ENCODE measurements around the gene MME.
"Not testable (repeated sequence)": the region's sequence is repeated elsewhere in the genome, so short reads cannot be mapped to it uniquely, and the experiment has no call there.

Gene MME

GRCh38 chr3:155193868-155194267 lies 113.7 kb downstream of the MME start:
- DNase-seq (ENCODE audit: low read depth in 2 of 2), result no peak

DNA sequence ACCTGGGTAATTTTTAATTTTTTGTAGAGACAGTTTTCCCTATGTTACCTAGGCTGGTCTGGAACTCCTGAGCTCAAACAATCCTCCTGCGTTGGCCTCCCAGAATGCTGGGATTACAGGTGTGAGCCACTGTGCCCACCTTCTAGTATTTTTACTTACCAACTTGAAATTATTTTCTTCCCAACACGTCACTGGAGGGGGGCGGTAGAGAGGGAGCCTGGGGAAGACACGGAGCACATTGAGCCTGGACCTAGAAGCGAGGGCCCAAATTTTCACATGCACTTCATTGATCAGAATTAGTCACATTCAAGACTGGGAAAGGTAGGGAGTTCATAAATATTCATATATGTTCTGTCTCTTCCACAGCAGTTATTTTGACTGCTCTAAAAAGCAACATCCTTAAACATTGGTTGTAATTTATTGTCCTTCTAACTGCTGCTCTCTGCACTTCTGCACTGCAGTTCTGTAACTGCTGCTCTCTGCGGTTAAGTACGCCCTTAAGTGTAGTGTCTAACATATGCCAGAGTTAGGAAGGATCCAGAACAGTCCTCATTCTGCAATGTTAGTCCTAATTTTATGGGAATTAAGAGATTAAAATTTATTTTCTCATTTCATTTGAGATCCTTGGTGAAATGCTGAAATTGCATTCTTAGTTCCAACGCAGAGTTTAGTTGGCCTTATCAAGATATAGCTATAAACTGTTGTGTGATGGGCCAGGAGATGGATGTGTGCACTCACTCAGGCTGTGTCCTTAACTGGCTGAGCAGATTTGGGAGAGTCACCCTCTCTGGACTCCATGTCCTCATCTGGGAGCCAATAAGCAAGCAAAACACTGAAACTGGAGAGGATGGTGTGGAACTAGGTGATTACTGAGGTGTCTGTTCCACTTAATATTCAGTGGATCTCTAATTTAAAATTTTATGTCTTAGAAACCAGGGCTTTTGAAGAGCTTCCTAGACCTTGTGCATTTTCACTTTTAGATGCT lies 115.1 kb downstream of the MME start:
- no peak for DNase-seq (ENCODE audit: low read depth in 2 of 2)

DNA sequence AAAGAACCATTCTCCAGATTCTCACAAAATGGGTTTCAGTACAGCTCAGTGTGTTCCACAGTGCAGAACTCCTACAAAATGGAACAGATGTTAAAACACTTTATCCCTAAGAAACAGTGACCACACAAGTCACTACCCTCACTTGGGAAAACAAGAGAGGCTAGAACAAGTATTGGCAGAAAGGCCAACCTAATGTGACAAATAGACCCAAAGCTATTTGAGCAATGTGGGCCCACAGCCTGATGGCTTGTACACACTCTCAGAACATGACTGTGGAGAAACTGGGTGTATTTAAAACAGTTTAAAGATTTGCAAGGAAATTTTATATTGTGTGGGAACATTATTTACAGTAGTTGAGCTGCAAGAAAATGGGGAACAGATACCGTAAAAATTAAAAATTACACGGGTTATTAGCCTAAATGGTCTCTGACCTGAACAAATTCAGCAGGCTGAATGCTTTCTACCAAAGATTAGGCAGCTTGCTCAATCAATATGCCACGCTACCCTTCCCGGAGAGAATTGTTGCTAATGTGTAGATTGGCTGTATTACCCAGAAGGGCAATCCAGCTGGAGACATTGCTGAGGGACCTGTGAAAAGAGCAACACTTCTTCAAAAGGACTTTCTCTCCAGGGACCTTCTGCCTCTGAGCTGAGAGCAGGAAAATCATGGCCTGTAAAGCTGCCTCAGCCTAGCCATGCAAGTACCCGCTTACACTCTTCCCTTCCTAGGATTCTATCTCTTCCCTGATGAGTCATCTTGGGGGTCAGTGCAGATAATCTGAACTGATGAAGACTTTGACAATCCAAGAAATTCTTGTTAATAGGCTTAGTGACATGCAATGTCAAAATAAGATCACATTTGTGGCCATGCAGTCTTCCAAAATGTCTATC lies 116.3 kb downstream of the MME start:
- no peak for DNase-seq (ENCODE audit: low read depth in 2 of 2)

DNA sequence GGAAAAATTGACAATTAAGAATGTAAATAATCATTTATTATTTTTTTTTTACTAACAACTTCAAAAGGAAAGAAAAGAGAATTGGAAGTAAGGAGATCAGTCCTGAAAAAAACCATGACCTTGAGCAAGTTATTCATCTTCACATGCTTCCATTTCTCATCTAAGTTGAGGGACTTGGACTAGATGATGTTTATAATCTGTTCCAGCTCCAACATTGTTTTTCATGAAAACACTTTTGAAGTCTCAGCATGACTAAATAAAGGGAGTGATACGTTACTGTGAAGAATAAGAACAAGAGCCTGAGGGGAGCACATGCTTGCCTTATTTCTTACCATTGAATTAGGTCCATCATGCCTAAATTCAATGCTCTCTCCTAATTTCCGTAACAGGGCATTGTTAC lies 117.7 kb downstream of the MME start:
- no peak for DNase-seq (ENCODE audit: low read depth in 2 of 2)

GRCh38 chr3:155202626-155203025 lies 122.5 kb downstream of the MME start:
- DNase-seq (ENCODE audit: low read depth in 2 of 2), result no peak

DNA sequence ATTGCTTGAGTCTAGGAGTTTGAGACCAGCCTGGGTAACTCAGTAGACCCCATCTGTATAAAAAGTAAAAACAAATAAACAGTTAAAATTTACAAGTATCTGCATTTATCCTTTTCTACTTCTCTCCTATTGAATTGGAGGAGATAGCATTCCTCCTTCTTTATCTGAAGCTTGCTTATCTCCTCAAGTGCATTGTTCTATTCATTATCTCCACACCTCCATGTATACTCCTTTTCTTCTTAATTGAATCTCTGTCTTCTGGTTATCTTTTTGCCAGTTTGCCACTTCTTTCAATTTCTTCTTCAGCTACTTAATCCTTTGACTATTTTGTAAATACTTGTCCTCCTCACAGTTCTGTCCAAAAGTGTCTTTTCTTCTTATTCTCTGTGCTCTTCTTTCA lies 124.7 kb downstream of the MME start:
- DNase-seq (ENCODE audit: low read depth in 2 of 2), result no peak

DNA sequence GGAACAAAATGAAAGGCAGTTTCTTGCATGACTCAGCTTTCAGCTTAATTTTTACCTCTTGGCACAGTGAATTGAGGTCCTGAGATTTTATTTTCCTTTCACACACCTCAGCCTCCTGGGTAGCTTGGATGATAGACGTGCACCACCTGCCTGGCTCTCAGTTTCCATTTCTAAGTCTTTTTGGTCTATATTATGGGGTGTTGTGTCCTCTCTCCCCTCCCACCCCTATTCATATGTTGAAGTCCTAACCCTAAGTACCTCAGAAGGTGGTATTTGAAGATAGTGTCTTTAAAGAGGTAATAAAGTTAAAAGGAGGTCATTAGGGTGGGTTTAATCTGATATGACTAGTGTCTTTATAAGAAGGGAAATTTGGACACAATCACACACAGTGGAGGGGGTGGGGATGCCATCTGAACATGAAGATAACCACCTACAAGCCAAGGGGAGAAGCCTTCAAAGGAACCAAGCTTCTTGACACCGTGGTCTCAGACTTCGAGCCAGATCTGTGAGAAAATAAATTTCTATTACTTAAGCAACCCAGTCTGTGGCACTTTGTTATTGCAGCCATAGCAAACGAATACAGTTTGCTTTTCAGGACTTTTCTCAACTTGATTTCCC lies 128.2 kb downstream of the MME start:
- no peak for DNase-seq (ENCODE audit: low read depth in 2 of 2)

DNA sequence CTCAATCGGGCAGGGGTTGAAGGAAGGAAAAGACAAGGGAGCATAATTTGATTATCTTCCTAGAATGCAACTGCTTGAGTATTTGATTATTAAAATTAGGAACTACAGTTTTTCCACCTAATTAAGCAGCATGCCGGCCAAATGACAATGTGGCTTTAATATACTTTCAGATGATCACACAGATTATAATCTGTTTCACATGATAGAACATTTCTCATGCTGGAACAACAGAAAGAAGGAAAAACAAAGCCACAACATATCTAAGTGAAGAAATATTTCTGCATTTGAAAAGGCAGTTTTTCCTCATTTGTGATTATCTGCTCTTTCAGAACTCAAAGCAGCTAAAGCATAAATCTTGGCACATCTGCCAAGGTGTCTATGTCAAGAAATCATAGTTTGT lies 130.6 kb downstream of the MME start:
- no peak for DNase-seq (ENCODE audit: low read depth in 2 of 2)

DNA sequence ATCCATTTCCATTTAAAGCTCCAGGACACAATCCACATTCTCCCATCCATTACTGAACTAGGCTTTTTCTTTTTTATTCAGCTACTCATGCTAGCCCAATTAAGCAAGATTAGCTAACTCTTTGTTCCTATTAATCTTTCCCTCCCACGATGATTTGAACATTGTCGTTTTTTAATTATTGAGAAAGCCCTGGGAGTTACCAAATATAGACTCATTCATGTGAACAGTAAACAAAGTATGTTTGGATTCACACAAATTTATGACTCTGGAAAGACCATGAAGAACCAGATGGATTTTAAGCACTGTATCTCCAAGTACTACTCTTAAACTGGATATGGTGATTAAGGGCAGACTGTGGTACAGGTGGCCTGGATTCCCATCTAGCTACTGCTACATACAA lies 131.1 kb downstream of the MME start:
- DNase-seq (ENCODE audit: low read depth in 2 of 2), result no peak

DNA sequence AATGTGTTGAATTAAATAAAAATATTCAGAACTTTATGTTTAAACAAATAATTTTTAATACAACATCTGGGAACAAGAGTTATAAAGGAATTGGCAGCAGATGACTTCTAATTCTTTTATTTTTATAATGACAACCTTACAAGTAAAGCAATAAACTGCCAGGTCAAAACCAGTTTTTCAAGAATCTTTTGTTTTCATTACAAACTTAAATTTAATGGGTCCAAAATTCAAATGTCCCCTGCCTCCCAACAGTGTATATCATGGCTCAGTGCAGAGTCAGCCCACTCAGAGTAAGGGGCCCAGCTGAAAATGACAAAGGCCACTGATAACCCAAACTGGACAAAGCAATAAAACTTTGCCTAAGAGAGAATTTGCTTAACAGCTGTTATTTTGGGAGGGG lies 131.8 kb downstream of the MME start:
- no peak for DNase-seq (ENCODE audit: low read depth in 2 of 2)

DNA sequence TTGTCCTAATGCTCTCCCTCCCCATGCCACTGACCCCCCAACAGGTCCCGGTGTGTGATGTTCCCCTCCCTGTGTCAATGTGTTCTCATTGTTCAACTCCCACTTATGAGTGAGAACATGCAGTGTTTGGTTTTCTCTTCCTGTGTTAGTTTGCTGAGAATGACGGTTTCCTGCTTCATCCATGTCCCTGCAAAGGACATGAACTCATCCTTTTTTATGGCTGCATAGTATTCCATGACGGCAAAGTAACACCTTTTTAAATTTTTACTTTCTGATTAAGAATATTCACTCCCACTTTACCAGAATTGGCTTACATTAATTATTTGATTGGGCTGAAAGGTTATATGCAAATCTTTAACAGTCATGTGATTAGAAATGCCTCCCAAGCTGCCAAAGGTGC lies 135.9 kb downstream of the MME start:
- DNase-seq (ENCODE audit: low read depth in 2 of 2), result not testable (repeated sequence)

GRCh38 chr3:155217591-155217990 lies 137.5 kb downstream of the MME start:
- DNase-seq (ENCODE audit: low read depth in 2 of 2), result no peak

DNA sequence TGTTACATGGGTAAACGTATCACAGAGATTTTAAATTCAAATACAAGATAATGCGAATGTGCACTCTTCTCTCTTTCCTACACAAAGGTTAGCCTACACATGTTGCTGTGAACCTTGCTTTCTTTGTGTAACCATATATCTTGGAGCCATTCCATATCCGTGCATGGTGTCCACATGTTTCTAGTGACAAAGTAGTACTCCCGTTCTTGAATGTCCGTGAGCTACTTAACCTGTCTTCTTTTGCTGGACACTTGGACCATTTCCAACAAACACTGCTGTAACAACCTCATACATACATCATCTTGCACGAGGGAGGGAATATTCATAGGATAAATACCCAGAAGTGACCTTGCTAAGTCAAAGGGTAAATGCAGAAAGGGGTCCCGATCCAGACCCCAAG lies 138.3 kb downstream of the MME start:
- DNase-seq (ENCODE audit: low read depth in 2 of 2), result no peak

DNA sequence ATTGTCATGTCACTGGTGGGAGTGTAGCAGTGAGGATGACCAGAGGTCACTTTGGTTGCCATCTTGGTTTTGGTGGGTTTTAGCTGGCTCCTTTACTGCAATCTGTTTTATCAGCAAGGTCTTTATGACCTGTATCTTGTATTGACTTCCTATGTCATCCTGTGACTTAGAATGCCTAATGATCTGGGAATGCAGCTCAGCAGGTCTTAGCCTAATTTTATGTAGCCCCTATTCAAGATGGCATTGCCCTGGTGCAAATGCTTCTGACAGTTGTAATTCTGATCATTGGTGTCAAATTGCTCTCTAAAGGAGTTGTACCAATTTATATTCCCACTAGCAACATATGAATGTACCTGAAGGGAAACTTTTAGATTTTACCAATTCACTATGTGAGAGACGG lies 139.0 kb downstream of the MME start:
- DNase-seq (ENCODE audit: low read depth in 2 of 2), result no peak

DNA sequence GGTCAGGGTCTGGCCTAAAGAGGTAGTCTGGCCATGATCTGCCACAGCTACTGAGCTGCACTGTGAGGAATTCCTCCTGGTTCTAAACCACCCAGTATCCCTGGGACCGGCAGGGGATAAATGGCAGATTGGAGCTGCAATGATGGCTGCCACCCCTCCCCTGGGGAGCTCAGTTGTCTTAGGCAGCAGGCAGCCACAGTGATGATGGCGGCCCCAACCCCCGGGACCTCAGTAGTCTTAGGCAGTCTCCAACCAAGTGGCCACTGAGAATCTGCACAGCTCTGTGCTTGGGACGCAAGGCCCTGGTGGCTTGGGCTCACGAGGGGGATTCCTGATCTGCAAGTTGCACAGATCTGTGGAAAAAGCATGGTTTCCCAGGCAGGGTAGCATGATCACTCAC lies 145.3 kb downstream of the MME start:
- DNase-seq (ENCODE audit: low read depth in 2 of 2), result no peak

DNA sequence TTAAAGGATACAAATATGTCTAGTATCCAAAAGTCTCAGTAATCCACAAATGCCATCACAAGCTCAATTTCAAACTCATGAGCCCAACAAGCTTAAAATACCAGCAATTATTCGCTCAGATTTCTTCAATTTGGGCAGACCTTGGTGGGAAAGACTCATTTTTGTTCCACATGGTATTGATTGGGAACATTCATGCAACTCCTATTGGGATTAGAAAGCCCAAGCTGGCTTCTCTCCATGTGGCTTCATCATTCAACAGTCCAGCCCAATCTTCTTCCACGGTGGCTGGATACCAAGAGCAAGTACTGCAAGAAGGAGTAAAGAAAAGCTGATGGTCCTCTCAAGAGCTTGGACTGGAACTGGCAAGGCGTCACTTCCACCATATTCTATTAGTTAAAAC lies 147.0 kb downstream of the MME start:
- no peak for DNase-seq (ENCODE audit: low read depth in 2 of 2)

DNA sequence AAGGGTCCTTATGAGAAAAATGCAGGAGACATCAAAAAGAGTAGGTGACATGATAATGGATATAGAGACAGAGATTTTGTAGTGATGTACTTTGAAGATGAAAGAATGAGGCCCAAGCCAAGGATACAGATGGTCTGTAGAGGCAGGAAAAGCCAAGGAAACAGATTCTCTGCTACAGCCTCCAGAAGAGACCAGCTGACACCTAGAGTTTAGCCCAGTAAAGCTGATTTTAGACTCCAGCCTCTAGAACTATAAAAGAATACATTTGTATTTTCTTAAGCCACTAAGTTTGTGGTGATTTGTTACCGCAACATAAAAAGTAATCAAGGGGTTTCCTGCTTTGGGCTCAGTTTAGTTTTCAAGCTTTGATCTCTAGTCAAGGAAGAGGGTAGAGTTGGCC lies 148.6 kb downstream of the MME start:
- no peak for DNase-seq (ENCODE audit: low read depth in 2 of 2)

GRCh38 chr3:155229086-155229485 lies 149.0 kb downstream of the MME start:
- no peak for DNase-seq (ENCODE audit: low read depth in 2 of 2)

- no peak for DNase-seq (ENCODE audit: low read depth in 2 of 2)
These were observed 150.3 kb downstream of the MME start for GRCh38 chr3:155230382-155230781.

- DNase-seq (ENCODE audit: low read depth in 2 of 2), result no peak
These were observed 151.7 kb downstream of the MME start for GRCh38 chr3:155231792-155232191.

DNA sequence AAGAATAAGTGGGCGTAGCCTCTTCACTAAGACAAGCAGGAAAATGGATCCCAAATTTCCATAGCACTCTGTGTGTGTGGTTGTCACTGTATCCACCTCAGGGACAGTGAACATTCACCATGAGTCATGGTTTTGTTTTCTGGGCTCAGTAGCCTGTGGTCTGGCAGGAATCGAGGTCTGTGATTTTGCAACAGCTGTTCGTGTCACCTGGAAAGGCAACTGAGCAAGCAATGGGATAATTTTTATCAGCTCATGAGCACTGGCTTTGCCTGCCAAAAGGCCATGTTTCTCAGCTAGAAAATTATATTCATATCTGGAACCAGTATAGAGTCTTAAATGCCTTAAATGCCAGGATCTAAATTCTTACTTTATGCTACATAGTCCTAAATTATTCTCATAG lies 152.5 kb downstream of the MME start:
- no peak for DNase-seq (ENCODE audit: low read depth in 2 of 2)

DNA sequence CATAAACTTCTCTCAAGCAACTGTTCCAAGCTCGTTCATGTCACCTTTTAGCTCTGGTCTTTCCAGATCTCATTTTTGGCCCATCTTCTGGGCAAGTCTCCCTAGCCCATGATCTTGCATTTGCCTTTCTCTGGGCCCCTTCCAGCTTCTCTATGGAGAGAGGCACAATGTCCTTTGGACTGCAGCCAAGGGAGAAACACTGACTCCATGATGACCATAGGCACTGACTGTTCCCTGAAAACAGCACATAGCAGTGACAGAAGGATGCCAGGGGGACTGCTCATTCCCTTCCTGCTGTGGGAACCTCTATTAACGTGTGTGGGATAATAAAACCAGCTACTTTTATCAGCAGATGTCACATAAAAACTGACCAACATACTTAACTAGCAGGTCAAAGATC lies 153.1 kb downstream of the MME start:
- no peak for DNase-seq (ENCODE audit: low read depth in 2 of 2)
